Trophoblast cell (in vitro differentiated cells and primary cell): Measurements from ENCODE around the gene C2orf15. TPM values are rescaled to one million over a fixed set of nuclear protein-coding genes. Genes with fewer than 3 reads are reported as not detected.
A peak's percentile ranks its signal among the peaks of the same experiment; 100 is the strongest.

ENCODE experiments used
- DNase-seq, 2 donors: peaks; one replicate each; pipeline ENCODE4 v3.0.0-alpha.2; 2016
- H2AFZ ChIP-seq: 2 replicates; pipeline ENCODE4 v1.6.1; 2013; ENCODE audit warnings: low read length, moderate library complexity, mild to moderate bottlenecking; ENCODE audit not compliant: insufficient read depth, poor library complexity
- H2AK5ac ChIP-seq: 2 replicates; pipeline ENCODE4 v1.6.1; 2013; ENCODE audit warnings: mild to moderate bottlenecking, low read length
- H2BK120ac ChIP-seq: 2 replicates; pipeline ENCODE4 v1.6.1; 2013; ENCODE audit warnings: low read length, mild to moderate bottlenecking, moderate library complexity; ENCODE audit not compliant: insufficient read depth, poor library complexity
- H2BK12ac ChIP-seq: 2 replicates; pipeline ENCODE4 v1.6.1; 2013; ENCODE audit warnings: mild to moderate bottlenecking, low read length, moderate library complexity
- H2BK5ac ChIP-seq: 2 replicates; pipeline ENCODE4 v1.6.1; 2013; ENCODE audit warnings: low read length, low read depth, moderate library complexity, mild to moderate bottlenecking; ENCODE audit not compliant: poor library complexity
- H3K14ac ChIP-seq: 2 replicates; pipeline ENCODE4 v1.6.1; 2013; ENCODE audit warnings: mild to moderate bottlenecking, low read length
- H3K18ac ChIP-seq: 2 replicates; pipeline ENCODE4 v1.6.1; 2013; ENCODE audit warnings: mild to moderate bottlenecking, low read length
- H3K23ac ChIP-seq: 2 replicates; pipeline ENCODE4 v1.6.1; 2013; ENCODE audit warnings: low read length
- H3K27ac ChIP-seq: 2 replicates; pipeline ENCODE4 v1.5.1; 2013; ENCODE audit warnings: low read depth, mild to moderate bottlenecking, inconsistent platforms, low read length, moderate library complexity
- H3K27me3 ChIP-seq: 2 replicates; pipeline ENCODE4 v1.6.1; 2013; ENCODE audit warnings: inconsistent platforms, mild to moderate bottlenecking, low read length, moderate library complexity; ENCODE audit not compliant: insufficient read depth
- H3K36me3 ChIP-seq, 2 experiments: 1 replicate in 1 of 2; 2 replicates in 1 of 2; pipeline ENCODE4 v1.6.1; 2013; ENCODE audit warnings: low read length in 2 of 2, mild to moderate bottlenecking in 2 of 2, moderate library complexity in 1 of 2; ENCODE audit not compliant: insufficient read depth in 2 of 2, control insufficient read depth in 1 of 2
- H3K4ac ChIP-seq: 2 replicates; pipeline ENCODE4 v1.6.1; 2013; ENCODE audit warnings: low read depth, mild to moderate bottlenecking, low read length, moderate library complexity
- H3K4me1 ChIP-seq, 2 experiments: 1 replicate in 1 of 2; 2 replicates in 1 of 2; pipeline ENCODE4 v1.6.1; 2013; ENCODE audit warnings: low read length in 2 of 2, mild to moderate bottlenecking in 2 of 2, moderate library complexity in 1 of 2; ENCODE audit not compliant: insufficient read depth in 2 of 2, control insufficient read depth in 1 of 2
- H3K4me2 ChIP-seq: 2 replicates; pipeline ENCODE4 v1.6.1; 2013; ENCODE audit warnings: inconsistent platforms, mild to moderate bottlenecking, low read length, moderate library complexity
- H3K4me3 ChIP-seq: 2 replicates; pipeline ENCODE4 v1.5.1; 2013; ENCODE audit warnings: mild to moderate bottlenecking, low read depth, low read length, inconsistent platforms
- H3K79me1 ChIP-seq: one replicate; pipeline ENCODE4 v1.6.1; 2013; ENCODE audit warnings: low read length
- H3K79me2 ChIP-seq: 2 replicates; pipeline ENCODE4 v1.6.1; 2013; ENCODE audit warnings: low read length, mild to moderate bottlenecking; ENCODE audit not compliant: control insufficient read depth, insufficient read depth, poor library complexity
- H3K9ac ChIP-seq: 2 replicates; pipeline ENCODE4 v1.6.1; 2013; ENCODE audit warnings: mild to moderate bottlenecking, low read length
- H3K9me3 ChIP-seq: 2 replicates; pipeline ENCODE4 v1.6.1; 2013; ENCODE audit warnings: low read depth, mild to moderate bottlenecking, control low read depth, inconsistent platforms, low read length; ENCODE audit not compliant: insufficient read depth
- H4K12ac ChIP-seq: 2 replicates; pipeline ENCODE4 v1.6.1; 2013; ENCODE audit warnings: low read depth, mild to moderate bottlenecking, low read length, moderate library complexity
- H4K8ac ChIP-seq: 2 replicates; pipeline ENCODE4 v1.6.1; 2013; ENCODE audit warnings: low read depth, mild to moderate bottlenecking, low read length, moderate library complexity
- H4K91ac ChIP-seq: one replicate; pipeline ENCODE4 v1.6.1; 2013; ENCODE audit warnings: low read depth, mild to moderate bottlenecking, low read length, moderate library complexity
- WGBS: extraction: QIAGEN DNeasy Blood & Tissue Kit; methylation state at CpG from one replicate; pipeline ENCODE4 v1.1.7; 2013; ENCODE audit warnings: missing lambda C conversion rate; ENCODE audit not compliant: insufficient read length, insufficient coverage; ENCODE audit errors: extremely low coverage; 5-methylcytosine and 5-hydroxymethylcytosine counted together
- polyA plus RNA-seq: library from polyadenylated mRNA; stranded (reverse); fragments of 200-250 nt; gene quantifications from 2 replicates; pipeline ENCODE4 v1.2.3, GENCODE V29; 2013

C2orf15 gene, protein sequence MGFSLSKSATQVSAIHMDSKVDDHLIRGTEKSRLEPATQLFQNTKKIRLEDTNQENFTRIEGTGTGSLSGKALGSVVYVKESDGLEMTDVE
- polyA plus RNA-seq, result 1.6 and 1.9 TPM in 2 replicates

DNA sequence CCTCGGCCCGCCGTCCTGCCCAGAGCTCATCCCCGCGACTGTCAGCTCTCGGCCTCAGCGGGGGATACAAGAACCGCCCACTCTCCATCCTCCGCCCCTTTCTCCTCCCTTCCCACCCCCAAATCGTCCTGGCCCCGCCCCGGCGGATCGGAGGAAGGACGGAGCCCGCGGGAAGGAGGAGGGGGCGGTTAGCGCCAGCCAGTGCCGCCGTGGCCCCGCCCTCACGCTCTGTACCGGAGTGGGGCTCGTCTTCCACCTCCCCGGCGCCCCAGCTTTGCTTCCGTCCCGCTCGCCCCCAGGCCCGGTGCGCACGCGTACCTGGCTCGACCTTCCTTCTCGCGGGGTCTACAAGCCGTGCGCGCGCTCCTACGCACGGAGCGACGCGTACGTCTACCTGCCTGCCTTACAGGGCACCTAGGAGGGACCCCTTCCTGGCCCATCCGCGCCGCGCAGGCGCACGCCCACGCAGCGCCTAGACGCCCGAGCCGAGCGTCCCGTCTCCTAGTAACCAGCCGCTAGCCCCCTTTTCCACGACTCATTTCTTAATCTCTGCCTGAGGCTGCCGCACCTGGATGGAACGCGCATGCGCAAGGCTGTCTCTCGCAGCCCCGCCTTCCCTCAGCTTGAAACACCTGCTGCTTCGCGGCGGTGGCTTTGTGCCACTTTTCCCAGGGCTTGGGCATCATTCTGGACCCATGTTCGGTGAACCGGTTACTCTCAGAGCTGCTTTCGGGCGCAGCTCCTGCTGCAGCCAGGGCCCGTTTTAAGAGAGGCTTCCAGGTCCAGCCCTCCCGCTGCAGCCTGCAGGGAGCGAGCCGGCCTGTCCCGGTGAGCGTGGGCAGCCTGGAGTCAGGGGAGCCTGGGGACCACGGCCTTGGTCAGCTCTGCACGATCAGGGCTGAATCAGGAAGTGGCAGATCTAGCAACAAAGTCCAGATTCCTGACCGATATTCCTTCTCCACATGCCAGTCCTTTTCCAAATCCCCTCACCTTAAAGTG lies at the start of gene C2orf15:
Gene C2orf15 (plus strand): TSS at position 598 of the 999 bp plus-strand sequence. CDS start 8,852 bp downstream, outside the sequence.
- H3K36me3 ChIP-seq, result no peaks in the 10 kb centered on the region
- H3K79me2 ChIP-seq, result peaks cover 4% of the 10 kb centered on the region
- peak within 1 kb of the TSS; percentile 89 for H4K8ac ChIP-seq
- no peak within 1 kb of the TSS for H3K23ac ChIP-seq
- peak within 1 kb of the TSS; percentile 78 for H4K12ac ChIP-seq
- peak within 1 kb of the TSS; percentile 82 for H3K4me3 ChIP-seq
- H3K4ac ChIP-seq, result peak within 1 kb of the TSS; percentile 35
- peak within 1 kb of the TSS; percentile 95 for H2AFZ ChIP-seq
- H2AK5ac ChIP-seq, result no peak within 1 kb of the TSS
- peak within 1 kb of the TSS; percentile 77 for H2BK5ac ChIP-seq
- H3K4me1 ChIP-seq, result no peaks in the 10 kb centered on the region
- peak within 1 kb of the TSS; percentile 89 for H3K14ac ChIP-seq
- peak; percentile 83 to 91 for DNase-seq
- no peaks in the 10 kb centered on the region for H3K27me3 ChIP-seq
- peak within 1 kb of the TSS; percentile 75 for H3K27ac ChIP-seq
- peak within 1 kb of the TSS; percentile 87 for H3K18ac ChIP-seq
- peak within 1 kb of the TSS; percentile 54 for H2BK120ac ChIP-seq
- peak within 1 kb of the TSS; percentile 69 for H4K91ac ChIP-seq
- H3K79me1 ChIP-seq, result peaks cover 7% of the 10 kb centered on the region
- no CpG with 5 or more reads among the region's 84 CpGs for WGBS
- H3K9me3 ChIP-seq, result no peaks in the 10 kb centered on the region
- H3K9ac ChIP-seq, result peak within 1 kb of the TSS; percentile 85
- H3K4me2 ChIP-seq, result peak within 1 kb of the TSS; percentile 98
- H2BK12ac ChIP-seq, result peak within 1 kb of the TSS; percentile 16

DNA sequence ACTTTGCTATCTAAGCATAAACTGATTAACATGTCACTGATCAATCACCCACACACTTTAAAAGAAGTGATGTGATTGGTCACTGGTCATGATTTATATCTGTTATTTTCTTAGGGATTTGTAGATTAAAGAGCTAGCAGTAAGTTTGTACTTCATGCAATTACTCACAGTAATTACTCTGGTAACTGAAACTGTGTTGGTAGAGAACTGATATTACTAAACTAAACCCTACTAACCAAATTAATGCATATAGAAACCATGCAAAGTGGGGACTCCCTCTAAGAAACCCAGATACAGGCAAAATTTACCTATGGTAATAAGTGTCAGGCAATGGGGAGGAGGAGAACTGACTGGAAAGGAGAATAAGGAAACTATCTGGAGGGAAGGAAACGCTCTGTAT lies 44.8 kb upstream of the C2orf15 start:
- H3K4me1 ChIP-seq, result no peaks in the 10 kb centered on the region

DNA sequence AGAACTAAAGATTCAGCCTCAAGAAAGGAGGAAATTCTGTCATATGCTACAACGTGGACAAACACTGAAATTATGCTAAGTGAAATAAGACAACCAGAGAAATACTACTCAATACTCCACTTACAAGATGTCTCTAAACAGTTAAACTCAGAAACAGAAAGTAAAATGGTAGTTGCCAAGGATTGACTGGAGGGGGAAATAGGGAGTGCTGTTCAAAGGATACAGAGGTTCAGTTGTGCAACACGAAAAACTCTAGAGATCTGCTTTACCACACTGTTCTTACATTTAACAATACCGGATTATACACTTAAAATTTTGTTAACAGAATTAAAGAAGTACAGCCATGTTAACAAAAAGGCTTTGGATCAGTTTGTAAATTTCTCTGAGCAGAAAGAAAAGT lies 39.8 kb upstream of the C2orf15 start:
- no peaks in the 10 kb centered on the region for H3K9me3 ChIP-seq
- no peak overlapping the region for H2AK5ac ChIP-seq
- no peak overlapping the region for H3K27ac ChIP-seq
- H3K14ac ChIP-seq, result no peak overlapping the region
- H3K23ac ChIP-seq, result no peak overlapping the region
- no peak overlapping the region for H2BK5ac ChIP-seq
- no peak overlapping the region for H2BK12ac ChIP-seq
- no peak overlapping the region for H4K8ac ChIP-seq
- no peak overlapping the region for H2BK120ac ChIP-seq
- H3K18ac ChIP-seq, result no peak overlapping the region
- H3K9ac ChIP-seq, result no peak overlapping the region
- no CpG with 5 or more reads among the region's 3 CpGs for WGBS
- H3K4ac ChIP-seq, result no peak overlapping the region
- no peak overlapping the region for H3K4me2 ChIP-seq
- no peak overlapping the region for H2AFZ ChIP-seq
- no peaks in the 10 kb centered on the region for H3K36me3 ChIP-seq
- no peak overlapping the region for H4K12ac ChIP-seq
- H4K91ac ChIP-seq, result no peak overlapping the region
- H3K79me1 ChIP-seq, result no peaks in the 10 kb centered on the region
- H3K79me2 ChIP-seq, result no peaks in the 10 kb centered on the region
- H3K4me1 ChIP-seq, result no peaks in the 10 kb centered on the region
- peak in 1 of 2 donors; percentile 2 for DNase-seq
- H3K4me3 ChIP-seq, result no peak overlapping the region
- no peaks in the 10 kb centered on the region for H3K27me3 ChIP-seq

More for the DNA sequence above, 44.8 kb upstream of the C2orf15 start:
- H3K79me2 ChIP-seq, result no peaks in the 10 kb centered on the region
- H2AFZ ChIP-seq, result no peak overlapping the region
- no peak overlapping the region for H3K18ac ChIP-seq
- no peak overlapping the region for H4K8ac ChIP-seq
- H3K9ac ChIP-seq, result no peak overlapping the region
- H3K4me3 ChIP-seq, result no peak overlapping the region
- H4K91ac ChIP-seq, result no peak overlapping the region
- H4K12ac ChIP-seq, result no peak overlapping the region
- H2BK12ac ChIP-seq, result no peak overlapping the region
- no peak overlapping the region for H3K4ac ChIP-seq
- H3K79me1 ChIP-seq, result no peaks in the 10 kb centered on the region
- no peak overlapping the region for H3K23ac ChIP-seq
- H3K9me3 ChIP-seq, result no peaks in the 10 kb centered on the region
- WGBS, result no CpG with 5 or more reads among the region's 1 CpG
- no peak overlapping the region for H3K27ac ChIP-seq
- H3K4me2 ChIP-seq, result no peak overlapping the region
- no peak overlapping the region for H2BK5ac ChIP-seq
- no peaks in the 10 kb centered on the region for H3K27me3 ChIP-seq
- H3K14ac ChIP-seq, result no peak overlapping the region
- no peaks in the 10 kb centered on the region for H3K36me3 ChIP-seq
- no peak overlapping the region for H2BK120ac ChIP-seq
- no peak overlapping the region for H2AK5ac ChIP-seq
- no peak for DNase-seq

DNA sequence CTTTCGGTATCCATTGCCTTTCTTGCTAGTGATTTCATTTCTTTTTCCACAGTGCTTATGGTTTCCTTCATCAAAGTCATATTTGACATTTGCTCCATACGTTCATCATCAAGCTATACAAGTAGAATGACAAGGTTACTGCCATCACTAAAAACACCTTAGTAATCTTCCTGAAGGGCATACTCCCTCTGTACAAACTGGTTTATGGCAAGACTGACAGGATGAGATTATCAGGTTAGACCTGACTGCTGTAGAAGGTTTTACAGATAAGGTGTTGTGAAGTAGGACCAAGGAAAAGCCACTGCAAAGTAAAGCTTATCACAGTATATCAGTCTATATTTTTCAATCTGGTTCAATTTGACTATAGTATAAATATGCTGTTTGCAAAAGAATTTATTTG lies 37.5 kb upstream of the C2orf15 start:
- DNase-seq, result no peak
- H2BK120ac ChIP-seq, result no peak overlapping the region
- H3K79me2 ChIP-seq, result no peaks in the 10 kb centered on the region
- H4K8ac ChIP-seq, result no peak overlapping the region
- H3K4me2 ChIP-seq, result no peak overlapping the region
- no peaks in the 10 kb centered on the region for H3K4me1 ChIP-seq
- no peak overlapping the region for H3K4me3 ChIP-seq
- H3K27ac ChIP-seq, result no peak overlapping the region
- H3K27me3 ChIP-seq, result no peaks in the 10 kb centered on the region
- H3K9me3 ChIP-seq, result no peaks in the 10 kb centered on the region
- no peak overlapping the region for H3K4ac ChIP-seq
- H2AFZ ChIP-seq, result no peak overlapping the region
- no peak overlapping the region for H4K91ac ChIP-seq
- no peak overlapping the region for H3K23ac ChIP-seq
- no peak overlapping the region for H4K12ac ChIP-seq
- H2BK12ac ChIP-seq, result no peak overlapping the region
- no CpG with 5 or more reads among the region's 2 CpGs for WGBS
- no peak overlapping the region for H2BK5ac ChIP-seq
- no peak overlapping the region for H2AK5ac ChIP-seq
- no peak overlapping the region for H3K18ac ChIP-seq
- no peak overlapping the region for H3K14ac ChIP-seq
- no peaks in the 10 kb centered on the region for H3K79me1 ChIP-seq
- no peak overlapping the region for H3K9ac ChIP-seq
- H3K36me3 ChIP-seq, result no peaks in the 10 kb centered on the region
